ENCODE measurements around the gene TNNC1. TPM values are rescaled to one million over a fixed set of nuclear protein-coding genes. Genes with fewer than 3 reads are reported as not detected.

The TNNC1 gene
- total RNA-seq, 1 donor = 1.4 TPM

GRCh38 chr3:52441091-52441771 lies 12.6 kb downstream of the TNNC1 start:
- H3K4me3 ChIP-seq (ENCODE audit: low read depth, low read length) = no peak overlapping the region
- no peak for DNase-seq (ENCODE audit: low read depth)
- TF ChIP-seq, protein P1, sequence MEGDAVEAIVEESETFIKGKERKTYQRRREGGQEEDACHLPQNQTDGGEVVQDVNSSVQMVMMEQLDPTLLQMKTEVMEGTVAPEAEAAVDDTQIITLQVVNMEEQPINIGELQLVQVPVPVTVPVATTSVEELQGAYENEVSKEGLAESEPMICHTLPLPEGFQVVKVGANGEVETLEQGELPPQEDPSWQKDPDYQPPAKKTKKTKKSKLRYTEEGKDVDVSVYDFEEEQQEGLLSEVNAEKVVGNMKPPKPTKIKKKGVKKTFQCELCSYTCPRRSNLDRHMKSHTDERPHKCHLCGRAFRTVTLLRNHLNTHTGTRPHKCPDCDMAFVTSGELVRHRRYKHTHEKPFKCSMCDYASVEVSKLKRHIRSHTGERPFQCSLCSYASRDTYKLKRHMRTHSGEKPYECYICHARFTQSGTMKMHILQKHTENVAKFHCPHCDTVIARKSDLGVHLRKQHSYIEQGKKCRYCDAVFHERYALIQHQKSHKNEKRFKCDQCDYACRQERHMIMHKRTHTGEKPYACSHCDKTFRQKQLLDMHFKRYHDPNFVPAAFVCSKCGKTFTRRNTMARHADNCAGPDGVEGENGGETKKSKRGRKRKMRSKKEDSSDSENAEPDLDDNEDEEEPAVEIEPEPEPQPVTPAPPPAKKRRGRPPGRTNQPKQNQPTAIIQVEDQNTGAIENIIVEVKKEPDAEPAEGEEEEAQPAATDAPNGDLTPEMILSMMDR (IDR thresholded peaks at IDR 0.05; ENCODE audit: insufficient read depth, low read length) = no peak

DNA sequence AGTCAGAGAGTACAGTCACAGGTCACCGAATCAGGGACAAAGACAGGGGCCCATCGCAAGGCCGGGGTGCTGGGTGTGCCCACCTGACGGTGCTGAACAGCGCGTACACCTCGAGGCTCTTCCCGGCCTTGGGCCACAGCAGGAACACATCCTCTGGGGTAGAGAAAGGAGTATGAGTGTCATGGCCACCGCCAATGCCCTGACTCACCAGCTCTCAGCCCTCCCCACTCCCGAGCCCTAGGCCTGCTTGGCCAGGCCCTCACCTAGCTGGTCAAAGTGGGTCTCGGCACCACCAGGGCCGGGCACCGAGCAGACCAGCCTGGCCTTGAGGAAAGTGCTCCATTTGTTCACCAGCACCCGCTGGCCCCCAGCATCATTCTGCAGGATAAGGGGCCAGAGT lies 13.2 kb downstream of the TNNC1 start:
- no peak overlapping the region for H3K4me3 ChIP-seq (ENCODE audit: low read depth, low read length)
- no peak for DNase-seq (ENCODE audit: low read depth)
- TF ChIP-seq, protein P1 (IDR thresholded peaks at IDR 0.05; ENCODE audit: insufficient read depth, low read length) = no peak

DNA sequence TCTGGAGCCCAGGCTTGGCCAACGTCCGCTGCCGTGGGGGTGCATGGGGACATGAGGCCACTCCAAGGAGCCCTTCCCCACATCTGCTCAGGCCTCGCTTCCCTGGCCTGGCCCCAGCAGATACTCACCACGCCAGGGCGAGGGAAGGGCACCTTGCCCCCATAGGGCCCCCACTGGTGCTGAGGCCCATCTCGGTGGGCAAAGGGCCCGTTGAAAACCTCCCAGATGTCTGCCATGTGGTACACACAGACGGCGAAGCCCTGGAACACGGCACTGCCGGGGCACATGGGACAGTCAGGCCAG lies 13.6 kb downstream of the TNNC1 start:
- no peak overlapping the region for H3K4me3 ChIP-seq (ENCODE audit: low read depth, low read length)
- TF ChIP-seq, protein P1 (IDR thresholded peaks at IDR 0.05; ENCODE audit: insufficient read depth, low read length) = no peak
- DNase-seq (ENCODE audit: low read depth) = no peak

- no peak overlapping the region for H3K4me3 ChIP-seq (ENCODE audit: low read depth, low read length)
- TF ChIP-seq, protein P1 (IDR thresholded peaks at IDR 0.05; ENCODE audit: insufficient read depth, low read length) = no peak
- no peak for DNase-seq (ENCODE audit: low read depth)
Measured at GRCh38 chr3:52439426-52440248, 14.2 kb downstream of the TNNC1 start.

GRCh38 chr3:52438579-52439425 lies 15.0 kb downstream of the TNNC1 start:
- TF ChIP-seq, protein P1 (IDR thresholded peaks at IDR 0.05; ENCODE audit: insufficient read depth, low read length) = no peak
- DNase-seq (ENCODE audit: low read depth) = no peak
- no peak overlapping the region for H3K4me3 ChIP-seq (ENCODE audit: low read depth, low read length)

- no peak for DNase-seq (ENCODE audit: low read depth)
- no peak overlapping the region for H3K4me3 ChIP-seq (ENCODE audit: low read depth, low read length)
- TF ChIP-seq, protein P1 (IDR thresholded peaks at IDR 0.05; ENCODE audit: insufficient read depth, low read length) = no peak
Measured at GRCh38 chr3:52438104-52438376, 15.8 kb downstream of the TNNC1 start.

All from fibroblast of the aortic adventitia (primary cell).